Stomach (tissue), 9 donors: Measurements from ENCODE around the gene PPP5C. TPM values are rescaled to one million over a fixed set of nuclear protein-coding genes. Genes with fewer than 3 reads are reported as not detected.
A peak's percentile ranks its signal among the peaks of the same experiment; 100 is the strongest.

ENCODE experiments used
- DNase-seq, 2 donors: peaks; one replicate each; pipeline versions ENCODE4 v3.0.0 to v3.0.0-alpha.2; 2013 to 2019
- H3K27ac ChIP-seq, 5 donors: fragments of 200-600 bp in 4 of 5; sonication (generic) in 4 of 5; one replicate each; pipeline ENCODE4 v1.5.1; 2013 to 2019; ENCODE audit warnings: mild to moderate bottlenecking in 1 of 5, moderate library complexity in 1 of 5
- H3K27me3 ChIP-seq, 3 donors: fragments of 200-600 bp; sonication (generic); one replicate each; pipeline ENCODE4 v1.5.1; 2017 to 2019; ENCODE audit warnings: mixed run types in 1 of 3
- H3K36me3 ChIP-seq, 4 donors: fragments of 200-600 bp; sonication (generic); 1 replicate in 3 of 4; 2 replicates in 1 of 4; pipeline ENCODE4 v1.5.1; 2016 to 2019
- H3K4me1 ChIP-seq, 4 donors: fragments of 200-600 bp; sonication (generic); one replicate each; pipeline ENCODE4 v1.5.1; 2016 to 2019
- H3K4me3 ChIP-seq, 4 donors: fragments of 200-600 bp; sonication (generic) in 3 of 4; one replicate each; pipeline ENCODE4 v1.5.1; 2016 to 2019; ENCODE audit warnings: mild to moderate bottlenecking in 1 of 4
- H3K9me3 ChIP-seq, 4 donors: fragments of 200-600 bp; sonication (generic); one replicate each; pipeline ENCODE4 v1.5.1; 2016 to 2019
- CTCF ChIP-seq, 7 experiments: fragments of 450-650 bp in 4 of 7; fragments of 200-600 bp in 3 of 7; sonication (generic) in 3 of 7; IDR thresholded peaks; one replicate each; pipeline ENCODE4 v1.5.1; 2016 to 2019; ENCODE audit warnings: antibody characterized with exemption in 7 of 7, control low read depth in 2 of 7, mild to moderate bottlenecking in 1 of 7
- EP300 ChIP-seq: sonication (generic); formaldehyde crosslinking; IDR thresholded peaks from one replicate; pipeline ENCODE4 v1.6.1; 2017; ENCODE audit warnings: antibody characterized with exemption
- POLR2A ChIP-seq, 4 donors: fragments of 450-650 bp; IDR thresholded peaks; one replicate each; pipeline ENCODE4 v1.6.1; 2016; ENCODE audit warnings: antibody characterized with exemption in 4 of 4, control low read depth in 2 of 4, mild to moderate bottlenecking in 1 of 4, moderate library complexity in 1 of 4
- POLR2AphosphoS5 ChIP-seq, 3 donors: sonication (generic); formaldehyde crosslinking; IDR thresholded peaks; one replicate each; pipeline ENCODE4 v1.6.1; 2016; ENCODE audit warnings: antibody characterized with exemption in 3 of 3
- WGBS, 5 donors: extraction: QIAGEN DNeasy Blood & Tissue Kit in 3 of 5; methylation state at CpG; one replicate each; pipeline versions ENCODE4 v1.1.5 to v1.1.7; 2013 to 2018; 5-methylcytosine and 5-hydroxymethylcytosine counted together
- intact Hi-C: fragments of 100-400 bp; cut with DNase I; formaldehyde crosslinking; loops from one replicate; pipeline ENCODE4 v1.15.1; 2023; ENCODE audit warnings: low total_unique reads
- polyA plus RNA-seq, 3 donors: library from polyadenylated mRNA; stranded (reverse); fragments of 200-250 nt; gene quantifications; one replicate each; pipeline ENCODE4 v1.2.3, GENCODE V29; 2013
- total RNA-seq, 5 donors: library from RNA; depleted of rRNA; stranded (reverse); fragments of >200 nt; gene quantifications; one replicate each; pipeline versions ENCODE4 v1.1.0 to v1.2.3, GENCODE V29; 2014 to 2016
- donor health status: healthy with polysubstance abuse.
- donor health status: Bipolar disorder and iron deficiency.
- donor health status: healthy.

Gene PPP5C
- total and polyA plus RNA-seq, 8 donors = 29.6 to 124 (median 63.4) TPM

GRCh38 chr19:46349311-46349993 is 2.6 kb downstream of the PPP5C start:
- 72 to 78% (median 74%) methylated on average over 11 of the region's 11 CpGs for WGBS, 5 donors
- DNase-seq = no peak
- Histone ChIP-seq H3K36me3 (peaks cover 13 to 18% (median 16%) of the 10 kb centered on the region in 4 donors), H3K27ac (peak overlapping the region in 4 of 5 donors; percentile 65 to 85 (median 79)), H3K4me3 (peak overlapping the region in 2 of 4 donors; percentile 8 to 19), H3K27me3 (no peaks in the 10 kb centered on the region), H3K4me1 (peaks cover 44 to 83% (median 71%) of the 10 kb centered on the region in 4 donors), H3K9me3 (no peaks in the 10 kb centered on the region)
- TF ChIP-seq POLR2A (IDR thresholded peaks at IDR 0.05) = no peak
- TF ChIP-seq POLR2AphosphoS5 (IDR thresholded peaks at IDR 0.05) = no peak
- TF ChIP-seq EP300 = no peak
- TF ChIP-seq CTCF (IDR thresholded peaks at IDR 0.05) = no peak
- intact Hi-C loops = no loop called here

- Histone ChIP-seq H3K36me3 (peaks cover 21 to 26% (median 24%) of the 10 kb centered on the region in 4 donors), H3K4me1 (peaks cover 44 to 87% (median 78%) of the 10 kb centered on the region in 4 donors), H3K9me3 (no peaks in the 10 kb centered on the region), H3K27ac (peak overlapping the region; percentile 26 to 85 (median 75)), H3K4me3 (peak overlapping the region in 2 of 4 donors; percentile 8 to 19), H3K27me3 (no peaks in the 10 kb centered on the region)
- intact Hi-C loops = no loop called here
- no peak for DNase-seq
- 17 to 32% (median 19%) methylated on average over 7 to 8 of the region's 8 CpGs for WGBS, 5 donors
- TF ChIP-seq POLR2A (IDR thresholded peaks at IDR 0.05) (no peak), CTCF (IDR thresholded peaks at IDR 0.05) (no peak), POLR2AphosphoS5 (IDR thresholded peaks at IDR 0.05) (no peak), EP300 (no peak)
Observed at GRCh38 chr19:46350029-46350757, 3.3 kb downstream of the PPP5C start.

- no peaks in the 10 kb centered on the region for H3K9me3 ChIP-seq
- TF ChIP-seq POLR2AphosphoS5 (IDR thresholded peaks at IDR 0.05) = no peak
- no peak for TF ChIP-seq CTCF (IDR thresholded peaks at IDR 0.05)
- no peak for TF ChIP-seq EP300
- no peak for TF ChIP-seq POLR2A (IDR thresholded peaks at IDR 0.05)
- 27 to 35% (median 29%) methylated on average over 8 of the region's 8 CpGs for WGBS, 5 donors
- H3K27me3 ChIP-seq = no peaks in the 10 kb centered on the region
- peak in 1 of 2 donors; percentile 61 for DNase-seq
- H3K36me3 ChIP-seq = peaks cover 26 to 32% (median 29%) of the 10 kb centered on the region in 4 donors
- peak overlapping the region in 2 of 4 donors; percentile 8 to 19 for H3K4me3 ChIP-seq
- H3K27ac ChIP-seq = peak overlapping the region; percentile 26 to 85 (median 75)
- intact Hi-C loops = no loop called here
- H3K4me1 ChIP-seq = peaks cover 44 to 84% (median 83%) of the 10 kb centered on the region in 4 donors
Observed at GRCh38 chr19:46350758-46351159, 3.9 kb downstream of the PPP5C start.

GRCh38 chr19:46351241-46352041 is 4.6 kb downstream of the PPP5C start:
- TF ChIP-seq EP300 = no peak
- peak in 1 of 3 donors; percentile 33 for TF ChIP-seq POLR2AphosphoS5 (IDR thresholded peaks at IDR 0.05)
- H3K4me3 ChIP-seq = peak overlapping the region in 2 of 4 donors; percentile 8 to 19
- 25 to 36% (median 30%) methylated on average over 16 to 18 of the region's 18 CpGs for WGBS, 5 donors
- no peaks in the 10 kb centered on the region for H3K27me3 ChIP-seq
- peak overlapping the region in 4 of 5 donors; percentile 65 to 85 (median 79) for H3K27ac ChIP-seq
- H3K4me1 ChIP-seq = peaks cover 44 to 83% (median 80%) of the 10 kb centered on the region in 4 donors
- intact Hi-C loops = no loop called here
- peaks cover 28 to 38% (median 36%) of the 10 kb centered on the region in 4 donors for H3K36me3 ChIP-seq
- peak; percentile 59 to 81 for DNase-seq
- H3K9me3 ChIP-seq = no peaks in the 10 kb centered on the region
